Measurements from ENCODE around the gene WDR62. TPM values are rescaled to one million over a fixed set of nuclear protein-coding genes. Genes with fewer than 3 reads are reported as not detected.
"Not testable (repeated sequence)": the region's sequence is repeated elsewhere in the genome, so short reads cannot be mapped to it uniquely, and the experiment has no call there.

WDR62 gene
- total and polyA plus RNA-seq, 8 donors = 3.7 to 6.7 (median 4.4) TPM

DNA sequence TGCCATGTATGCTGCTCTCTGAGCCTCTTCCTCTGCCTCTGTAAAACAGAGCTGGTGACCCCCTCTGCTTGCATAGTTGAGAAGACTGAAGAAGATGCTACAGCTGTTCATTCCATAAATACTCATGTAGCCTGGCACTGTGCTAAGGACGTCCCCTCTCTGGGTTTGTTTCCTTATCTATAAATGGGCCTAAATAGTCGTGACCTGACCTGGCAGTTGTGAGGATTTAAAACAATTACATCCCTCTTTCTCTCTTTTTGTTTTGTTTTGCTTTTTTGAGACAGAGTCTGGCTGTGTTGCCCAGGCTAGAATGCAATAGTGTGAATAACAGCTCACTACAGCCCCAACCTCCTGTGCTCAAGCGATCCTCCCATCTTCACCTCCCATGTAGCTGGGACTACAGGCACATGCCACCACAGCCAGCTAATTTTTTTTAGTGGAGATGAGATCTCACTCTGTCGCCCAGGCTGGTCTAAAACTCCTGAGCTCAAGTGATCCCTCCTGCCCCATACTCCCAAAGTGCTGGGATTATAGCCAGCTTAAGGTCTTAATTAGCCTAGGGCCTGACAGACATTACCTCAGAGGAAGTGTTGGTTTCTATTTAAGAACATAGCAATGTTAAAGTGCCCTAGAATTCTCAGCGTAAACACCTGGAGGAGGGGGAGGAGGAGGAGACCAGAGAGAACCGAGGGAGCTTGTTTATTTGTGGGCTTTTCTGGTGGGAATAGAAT is 4.6 kb downstream of the WDR62 start:
- Histone ChIP-seq H3K4me1 (peaks cover 5 to 11% of the 10 kb centered on the region in 2 donors), H3K4me3 (no peak overlapping the region), H3K36me3 (peaks cover 0 to 8% of the 10 kb centered on the region in 2 donors), H3K9me3 (no peaks in the 10 kb centered on the region), H3K27ac (no peak overlapping the region), H3K27me3 (no peaks in the 10 kb centered on the region)
- TF ChIP-seq CTCF (IDR thresholded peaks at IDR 0.05) = no peak
- ATAC-seq (no peak), DNase-seq (no peak)
- intact Hi-C loops (cut with DNase I) = no loop called here

DNA sequence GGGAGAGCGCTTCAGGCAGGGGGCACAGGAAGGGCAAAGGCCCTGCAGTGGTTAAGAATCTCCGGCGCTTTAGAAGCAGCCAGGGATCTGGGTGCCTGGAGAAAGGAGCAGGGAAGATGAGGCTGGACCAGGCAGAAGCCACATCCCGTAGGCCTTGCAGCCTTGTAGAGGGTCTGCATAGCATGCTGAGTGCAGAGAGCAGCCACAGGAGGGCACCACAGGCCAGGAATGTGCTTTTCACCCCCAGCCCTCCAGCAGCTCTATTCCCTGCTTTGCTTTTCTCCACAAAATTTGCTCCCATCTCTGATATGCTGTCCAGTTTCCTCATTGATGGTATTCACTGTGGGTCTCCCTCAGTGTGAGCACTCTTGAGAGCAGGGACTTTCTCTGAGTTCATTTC is 5.7 kb downstream of the WDR62 start:
- TF ChIP-seq CTCF (IDR thresholded peaks at IDR 0.05) = peak; percentile 21 to 48
- ATAC-seq (peak; percentile 92), DNase-seq (no peak)
- Histone ChIP-seq H3K9me3 (no peaks in the 10 kb centered on the region), H3K4me1 (peaks cover 1 to 6% of the 10 kb centered on the region in 2 donors), H3K4me3 (no peak overlapping the region), H3K36me3 (peaks cover 0 to 8% of the 10 kb centered on the region in 2 donors), H3K27ac (no peak overlapping the region), H3K27me3 (no peaks in the 10 kb centered on the region)
- intact Hi-C loops (cut with DNase I) = no loop called here

- Histone ChIP-seq H3K9me3 (no peaks in the 10 kb centered on the region), H3K4me3 (no peak overlapping the region), H3K36me3 (peaks cover 0 to 15% of the 10 kb centered on the region in 2 donors), H3K27me3 (no peaks in the 10 kb centered on the region), H3K4me1 (no peaks in the 10 kb centered on the region), H3K27ac (no peak overlapping the region)
- ATAC-seq (no peak), DNase-seq (no peak)
- intact Hi-C loops (cut with DNase I) = no loop called here
- TF ChIP-seq CTCF (IDR thresholded peaks at IDR 0.05) = no peak
These were observed 6.7 kb downstream of the WDR62 start for GRCh38 chr19:36061367-36061766.

- Histone ChIP-seq H3K27me3 (no peaks in the 10 kb centered on the region), H3K36me3 (peaks cover 0 to 33% of the 10 kb centered on the region in 2 donors), H3K4me3 (no peak overlapping the region), H3K9me3 (no peaks in the 10 kb centered on the region), H3K4me1 (no peaks in the 10 kb centered on the region), H3K27ac (no peak overlapping the region)
- intact Hi-C loops (cut with DNase I) = no loop called here
- DNase-seq (no peak), ATAC-seq (no peak)
- no peak for TF ChIP-seq CTCF (IDR thresholded peaks at IDR 0.05)
These were observed 10.1 kb downstream of the WDR62 start for GRCh38 chr19:36064826-36065225.

DNA sequence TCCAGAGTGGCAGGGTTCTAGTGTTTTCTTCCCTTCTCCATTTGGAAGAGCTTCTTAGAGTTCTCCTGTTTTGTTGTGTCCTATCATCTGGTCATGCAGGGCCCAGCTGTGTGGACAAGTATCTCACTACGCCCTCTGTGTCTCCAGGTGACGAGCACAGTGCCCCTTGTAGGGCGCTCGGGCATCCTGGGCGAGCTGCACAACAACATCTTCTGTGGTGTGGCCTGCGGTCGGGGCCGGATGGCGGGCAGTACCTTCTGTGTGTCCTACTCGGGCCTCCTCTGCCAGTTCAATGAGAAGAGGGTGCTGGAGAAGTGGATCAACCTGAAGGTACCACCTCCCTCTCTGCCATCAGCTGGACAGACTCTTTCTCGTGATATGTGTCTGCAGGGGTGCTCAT is 13.0 kb downstream of the WDR62 start:
- H3K36me3 ChIP-seq = peaks cover 0 to 25% of the 10 kb centered on the region in 2 donors
- no peak overlapping the region for H3K27ac ChIP-seq
- DNase-seq = no peak
- no peak for TF ChIP-seq CTCF (IDR thresholded peaks at IDR 0.05)
- no peaks in the 10 kb centered on the region for H3K27me3 ChIP-seq
- no peaks in the 10 kb centered on the region for H3K9me3 ChIP-seq
- H3K4me3 ChIP-seq = no peak overlapping the region
- no peaks in the 10 kb centered on the region for H3K4me1 ChIP-seq
- ATAC-seq = no peak
- intact Hi-C loops (cut with DNase I) = no loop called here

DNA sequence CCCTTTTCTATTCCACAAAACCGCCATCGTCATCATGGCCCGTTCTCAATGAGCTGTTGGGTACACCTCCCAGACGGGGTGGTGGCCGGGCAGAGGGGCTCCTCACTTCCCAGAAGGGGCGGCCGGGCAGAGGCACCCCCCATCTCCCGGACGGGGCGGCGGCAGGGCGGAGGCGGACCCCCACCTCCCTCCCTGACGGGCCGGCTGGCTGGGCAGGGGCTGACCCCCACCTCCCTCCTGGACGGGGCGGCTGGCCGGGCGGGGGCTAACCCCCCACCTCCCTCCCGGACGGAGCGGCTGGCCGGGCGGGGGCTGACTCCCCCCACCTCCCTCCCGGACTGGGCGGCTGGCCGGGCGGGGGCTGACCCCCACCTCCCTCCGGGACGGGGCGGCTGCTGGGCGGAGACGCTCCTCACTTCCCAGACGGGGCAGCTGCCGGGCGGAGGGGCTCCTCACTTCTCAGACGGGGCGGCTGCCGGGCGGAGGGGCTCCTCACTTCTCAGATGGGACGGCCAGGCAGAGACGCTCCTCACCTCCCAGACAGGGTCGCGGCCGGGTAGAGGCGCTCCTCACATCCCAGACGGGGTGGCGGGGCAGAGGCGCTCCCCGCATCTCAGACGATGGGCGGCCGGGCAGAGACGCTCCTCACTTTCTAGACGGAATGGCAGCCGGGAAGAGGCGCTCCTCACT is 14.3 kb downstream of the WDR62 start:
- H3K4me3 ChIP-seq; DNase-seq; H3K27me3 ChIP-seq; H3K27ac ChIP-seq; ATAC-seq; H3K4me1 ChIP-seq; H3K9me3 ChIP-seq; intact Hi-C loops (cut with DNase I): not testable (repeated sequence)
- H3K36me3 ChIP-seq = peaks cover 0 to 34% of the 10 kb centered on the region in 2 donors

All from left lung (tissue), 10 donors.